GM19397 (cell line): ENCODE data around the gene DCDC2.
"Not testable (repeated sequence)": the region's sequence is repeated elsewhere in the genome, so short reads cannot be mapped to it uniquely, and the experiment has no call there.

ENCODE experiments used
- ATAC-seq: cut with Tn5 transposase; IDR thresholded peaks from one replicate; pipeline ENCODE4 v1.9.1; 2021; ENCODE audit warnings: mild to moderate bottlenecking, moderate library complexity; ENCODE audit not compliant: unreplicated experiment

Gene DCDC2

DNA sequence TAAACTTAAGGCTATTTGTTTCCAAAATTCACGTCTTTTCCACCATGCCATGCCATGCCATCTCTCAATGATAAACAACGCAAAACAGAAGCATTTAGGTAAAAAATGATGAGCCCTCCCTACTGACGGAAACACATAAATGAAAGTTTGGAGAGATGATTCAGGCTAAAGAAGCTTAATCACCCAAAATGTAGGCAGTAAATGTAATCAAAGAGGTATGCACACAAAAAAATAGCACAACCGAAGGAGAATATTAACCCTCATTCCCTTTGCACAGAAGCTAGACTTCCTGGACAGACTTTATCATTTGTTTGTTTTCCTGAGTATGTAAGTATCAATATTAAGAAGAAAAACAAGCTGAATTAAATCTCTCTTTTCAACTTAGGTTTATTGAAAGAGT, 28.8 kb downstream of the DCDC2 start:
- ATAC-seq: no peak

DNA sequence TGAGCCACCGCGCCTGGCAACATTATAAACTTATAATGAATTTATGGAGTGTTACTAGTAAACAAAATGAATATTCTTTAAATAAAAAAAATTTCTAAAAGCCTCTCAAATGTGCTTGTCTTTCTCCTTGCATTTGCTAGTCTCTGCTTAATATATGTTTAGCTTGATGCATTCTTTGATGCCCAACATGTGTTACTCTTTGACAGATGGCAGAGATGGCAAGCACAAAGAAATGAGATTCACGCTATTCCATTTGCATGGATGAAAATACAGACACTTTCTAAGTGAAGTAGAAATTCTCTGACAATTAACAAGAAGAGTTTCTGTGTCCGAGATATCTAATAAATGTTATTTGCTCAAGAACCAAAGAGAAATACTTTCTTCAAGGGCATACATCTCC, 30.1 kb downstream of the DCDC2 start:
- ATAC-seq: no peak

DNA sequence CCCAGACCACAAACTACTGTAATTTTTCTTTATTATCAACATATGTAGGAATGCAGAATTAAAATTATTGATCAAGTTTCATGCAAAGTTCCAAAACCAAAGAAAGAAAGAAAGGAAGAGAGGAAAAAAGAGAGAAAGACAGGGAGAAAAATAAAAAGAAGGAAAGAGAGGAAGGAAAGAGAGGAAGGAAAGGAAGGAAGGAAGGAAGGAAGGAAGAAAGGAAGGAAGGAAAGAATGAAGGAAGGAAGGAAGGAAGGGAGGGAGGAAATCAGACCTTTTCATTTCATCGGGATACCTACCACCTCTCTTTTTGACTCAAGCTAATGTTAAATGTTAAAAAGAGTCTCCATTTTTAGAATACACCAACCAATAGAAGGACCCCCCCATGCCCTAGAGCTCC, 31.9 kb downstream of the DCDC2 start:
- ATAC-seq: no peak

DNA sequence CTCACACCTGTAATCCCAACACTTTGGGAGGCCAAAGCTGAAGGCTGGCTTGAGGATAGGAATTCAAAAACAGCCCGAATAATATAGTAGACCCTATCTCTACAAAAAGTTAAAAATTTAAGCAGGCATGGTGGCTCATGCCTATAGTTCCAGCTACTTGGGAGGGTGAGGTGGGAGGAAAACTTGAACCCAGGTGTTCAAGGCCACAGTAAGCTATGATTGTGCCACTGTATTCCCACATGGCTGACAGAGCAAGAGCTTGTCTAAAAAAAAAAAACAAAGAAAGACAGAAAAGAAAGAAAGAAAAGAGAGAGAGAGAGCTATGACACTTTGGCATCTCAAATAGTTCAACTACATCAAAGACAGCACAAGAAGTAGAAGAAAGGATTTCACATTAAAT, 33.2 kb downstream of the DCDC2 start:
- ATAC-seq: no peak

DNA sequence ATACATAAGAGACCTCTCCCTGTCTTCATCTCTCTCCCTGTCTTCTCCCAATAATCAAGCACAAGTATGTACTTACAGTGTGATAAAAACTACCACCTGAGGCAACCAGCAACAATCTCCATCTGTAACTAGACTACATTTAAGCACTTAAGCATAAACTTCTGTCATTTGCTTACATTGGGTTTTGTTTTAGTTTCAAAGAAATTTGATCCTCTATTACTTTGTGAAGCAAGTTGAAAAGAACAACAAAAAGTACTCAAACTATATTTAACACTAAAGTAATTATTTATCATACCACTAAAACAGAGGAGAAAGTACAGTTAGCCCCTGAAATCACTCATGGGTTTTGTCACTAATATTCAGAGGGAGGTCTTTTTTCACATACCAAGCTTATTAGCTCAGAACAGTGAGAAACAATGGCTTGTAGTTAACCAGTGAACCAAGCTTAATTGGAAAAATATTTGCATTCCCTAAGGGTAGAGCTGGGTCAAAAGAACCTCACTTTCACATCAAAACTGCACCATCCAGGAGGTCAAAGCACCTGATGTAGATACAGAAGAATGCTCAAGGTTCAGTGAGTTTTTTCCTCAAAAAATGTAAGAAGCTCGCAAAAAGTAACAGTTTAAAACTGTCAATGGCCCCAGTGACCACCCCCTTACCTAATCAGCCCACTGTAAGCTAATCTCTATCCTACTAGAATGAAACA, 34.1 kb downstream of the DCDC2 start:
- no peak for ATAC-seq

DNA sequence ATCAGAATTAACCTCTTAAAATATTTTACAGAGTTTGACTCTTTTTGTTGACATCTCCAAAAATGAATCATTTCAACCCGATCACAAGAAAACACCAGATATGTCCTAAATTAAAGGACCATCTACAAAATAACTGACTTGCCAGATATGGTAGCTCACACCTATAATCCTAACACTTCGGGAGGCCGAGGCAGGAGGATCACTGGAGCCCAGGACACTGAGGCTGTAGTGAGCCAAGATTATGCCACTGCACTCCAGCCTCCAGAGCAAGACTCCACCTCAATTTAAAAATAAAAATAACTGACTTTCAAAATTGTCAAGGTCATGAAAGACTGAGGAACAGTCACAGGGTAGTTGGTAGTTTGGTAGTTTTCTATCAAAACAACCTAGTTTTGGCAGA, 34.9 kb downstream of the DCDC2 start:
- ATAC-seq: no peak

DNA sequence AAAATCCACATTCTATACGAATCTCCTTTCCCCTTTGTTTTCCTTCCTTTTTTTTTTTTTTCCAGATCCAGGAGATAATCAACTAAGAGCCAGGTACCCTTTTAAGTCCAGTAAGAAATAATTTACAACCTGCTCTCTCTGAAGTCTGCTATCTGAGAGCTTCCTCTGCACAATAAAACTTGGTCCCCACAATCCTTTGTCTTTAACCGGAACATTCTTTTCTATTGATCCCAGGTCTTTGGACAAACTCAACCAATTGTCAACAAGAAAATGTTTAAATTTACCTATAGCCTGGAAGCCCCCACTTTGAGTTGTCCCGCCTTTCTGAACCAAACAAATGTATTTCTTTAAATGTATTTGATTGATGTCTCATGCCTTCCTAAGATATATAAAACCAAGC, 35.4 kb downstream of the DCDC2 start:
- ATAC-seq: not testable (repeated sequence)

DNA sequence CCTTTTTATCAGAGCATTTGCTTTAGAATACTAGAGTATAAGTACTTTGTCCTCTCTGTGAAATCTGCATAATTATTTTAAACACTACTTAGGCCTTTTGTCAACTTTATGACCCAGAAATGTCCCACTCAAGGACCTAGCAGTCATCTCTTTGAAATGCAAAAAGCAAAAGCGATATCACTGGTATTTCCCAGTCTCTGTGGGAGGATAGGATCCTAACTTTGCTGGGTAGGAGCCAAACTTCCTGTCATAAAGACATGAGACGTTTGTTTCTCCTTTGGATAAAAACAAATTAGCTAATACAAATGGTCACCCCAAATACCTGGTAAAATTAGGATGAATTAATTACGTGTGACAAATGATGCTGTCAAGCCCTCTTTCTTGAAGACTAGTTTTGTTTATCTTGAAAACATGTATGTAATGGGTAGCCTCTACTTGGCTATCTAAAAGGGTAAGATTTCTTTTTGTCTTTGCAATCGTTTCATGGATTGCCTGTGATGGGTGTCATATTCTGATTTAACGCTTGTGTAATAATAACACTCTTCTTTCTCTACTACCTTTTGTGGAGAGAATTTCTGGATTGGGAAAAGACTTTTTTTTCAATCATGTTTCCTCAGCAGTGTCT, 36.2 kb downstream of the DCDC2 start:
- no peak for ATAC-seq

DNA sequence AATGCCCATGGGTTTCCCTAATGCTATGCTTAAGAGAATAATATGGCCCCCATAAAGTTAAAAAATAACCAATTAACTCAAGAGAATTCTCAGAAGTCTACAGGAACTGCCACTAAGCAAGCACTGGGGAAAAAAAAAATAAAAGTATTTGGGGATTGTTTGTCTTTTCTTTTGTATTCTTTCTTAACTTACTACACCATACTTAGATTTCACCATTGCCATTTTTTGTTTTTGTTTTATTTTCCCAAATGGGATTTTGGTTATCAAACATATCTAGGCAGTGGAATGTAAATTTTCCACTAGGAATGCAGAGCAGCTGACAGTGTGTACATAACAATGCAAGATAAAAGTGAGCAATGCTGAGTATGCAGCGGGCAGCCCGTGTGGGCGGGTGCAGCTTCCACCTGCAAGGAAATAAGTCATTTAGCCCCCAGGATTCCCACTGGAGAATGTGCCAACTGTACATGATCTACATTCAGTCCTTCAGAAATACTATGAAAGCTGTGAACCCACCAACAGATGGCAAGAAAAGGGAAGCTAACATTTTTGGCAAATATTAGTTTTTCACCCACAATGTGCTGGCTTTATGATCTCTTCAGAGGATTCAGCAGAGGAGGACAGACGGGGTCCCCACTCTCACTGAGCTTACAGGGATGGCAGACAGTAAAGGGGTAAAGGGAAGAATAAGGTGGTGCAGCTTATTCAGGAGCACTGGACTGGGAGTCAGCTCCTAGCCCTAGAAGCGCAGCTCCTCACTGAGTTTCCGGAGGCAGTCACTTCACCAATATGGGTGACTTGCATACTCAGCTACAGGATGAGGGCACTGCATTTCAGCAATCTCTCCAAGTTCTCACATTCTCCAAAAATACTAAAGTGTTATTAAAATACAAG, 44.4 kb downstream of the DCDC2 start:
- no peak for ATAC-seq

DNA sequence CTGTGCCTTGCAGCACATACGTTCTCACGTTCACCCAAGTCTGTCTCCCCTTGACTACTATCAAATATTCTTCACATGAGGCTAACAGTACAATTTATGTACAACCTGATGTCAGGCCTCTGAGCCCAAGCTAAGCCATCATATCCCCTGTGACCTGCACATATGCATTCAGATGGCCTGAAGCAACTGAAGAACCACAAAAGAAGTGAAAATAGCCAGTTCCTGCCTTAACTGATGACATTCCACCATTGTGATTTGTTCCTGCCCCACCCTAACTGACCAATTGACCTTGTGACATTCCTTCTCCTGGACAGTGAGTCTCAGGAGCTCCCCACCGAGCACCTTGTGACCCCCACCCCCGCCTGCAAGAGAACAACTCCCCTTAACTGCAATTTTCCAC, 46.1 kb downstream of the DCDC2 start:
- ATAC-seq: not testable (repeated sequence)

DNA sequence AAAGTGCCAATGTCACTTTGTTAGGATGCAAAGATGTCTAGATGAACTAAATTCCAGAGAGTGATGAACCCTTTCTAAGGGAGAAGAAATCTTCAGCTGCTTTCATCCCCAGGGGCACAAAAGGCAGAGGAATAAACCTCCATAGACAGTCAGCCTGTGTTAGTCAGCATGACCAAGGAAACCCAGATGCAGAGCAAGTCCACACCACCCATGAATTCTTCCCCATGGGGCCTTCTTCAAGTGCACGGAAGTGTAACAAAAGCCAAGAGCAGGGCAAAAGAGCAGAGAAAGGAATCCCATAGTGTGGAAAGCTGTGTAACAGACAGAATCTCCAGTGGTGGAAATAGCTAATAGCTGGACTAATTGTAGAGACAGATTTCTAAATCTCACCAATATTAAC, 50.0 kb downstream of the DCDC2 start:
- no peak for ATAC-seq

DNA sequence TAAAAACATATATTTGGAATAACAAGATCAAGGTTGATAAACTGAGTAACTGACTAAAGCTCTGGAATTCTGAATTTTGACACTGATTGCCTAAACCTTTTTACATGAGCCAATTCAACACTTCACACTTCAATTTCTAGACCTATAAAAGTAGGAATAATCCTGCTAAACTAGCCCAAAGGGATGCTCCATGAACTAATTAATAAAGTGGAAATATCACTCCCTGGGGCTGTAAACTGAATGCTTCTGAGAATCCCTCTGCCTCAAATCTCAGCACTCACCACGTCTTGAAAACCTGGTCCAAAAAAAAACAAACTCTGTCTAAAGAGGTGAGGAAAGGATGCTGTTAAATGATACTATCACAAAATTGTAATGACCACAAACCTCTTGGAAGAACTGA, 50.9 kb downstream of the DCDC2 start:
- ATAC-seq: no peak

DNA sequence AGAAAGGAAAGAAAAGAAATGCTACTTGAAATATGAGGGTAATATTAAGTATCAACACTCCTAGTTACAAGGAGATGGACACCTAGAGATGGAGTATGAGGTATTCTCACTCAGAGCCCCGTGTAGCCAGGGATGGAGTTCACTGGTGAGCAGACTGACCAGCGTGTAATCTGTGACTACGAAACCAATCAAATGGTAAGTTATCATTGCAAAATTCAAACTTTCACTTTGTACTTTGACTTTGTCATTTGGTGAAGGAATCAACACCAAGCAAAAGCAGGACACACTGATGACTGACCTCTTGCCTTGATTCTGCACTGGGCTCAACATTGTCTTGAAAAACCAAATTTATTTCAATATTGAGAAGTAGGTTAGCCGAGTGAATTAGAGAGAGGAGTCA, 51.8 kb downstream of the DCDC2 start:
- no peak for ATAC-seq

DNA sequence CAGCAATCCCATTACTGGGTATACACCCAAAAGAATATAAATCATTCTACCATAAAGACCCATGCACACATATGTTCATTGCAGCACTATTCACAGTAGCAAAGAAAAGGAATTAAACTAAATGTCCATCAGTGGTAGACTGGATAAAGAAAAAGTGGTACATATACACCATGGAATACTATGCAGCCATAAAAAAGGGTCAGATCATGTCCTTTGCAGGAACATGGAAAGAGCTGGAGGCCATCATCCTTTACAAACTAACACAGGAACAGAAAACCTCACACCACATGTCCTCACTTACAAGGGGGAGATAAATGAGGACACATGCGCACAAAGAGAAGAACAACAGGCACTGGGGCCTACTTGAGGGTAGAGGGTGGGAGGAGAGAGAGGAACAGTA, 60.9 kb downstream of the DCDC2 start:
- ATAC-seq: no peak

DNA sequence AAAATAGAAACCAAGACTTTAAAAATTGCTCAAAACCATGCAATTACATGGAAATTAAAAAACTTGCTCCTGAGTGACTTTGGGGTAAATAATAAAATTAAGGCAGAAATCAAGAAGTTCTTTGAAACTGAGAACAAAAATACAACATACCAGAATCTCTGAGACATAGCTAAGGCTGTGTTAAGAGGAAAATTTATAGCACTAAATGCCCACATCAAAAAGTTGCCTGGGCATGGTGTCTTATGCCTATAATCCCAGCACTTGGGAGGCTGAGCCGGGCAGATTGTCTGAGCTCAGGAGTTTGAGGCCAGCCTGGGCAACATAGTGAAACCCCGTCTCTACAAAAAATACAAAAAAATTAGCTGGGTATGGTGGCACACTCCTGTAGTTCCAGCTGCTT, 64.0 kb downstream of the DCDC2 start:
- not testable (repeated sequence) for ATAC-seq

DNA sequence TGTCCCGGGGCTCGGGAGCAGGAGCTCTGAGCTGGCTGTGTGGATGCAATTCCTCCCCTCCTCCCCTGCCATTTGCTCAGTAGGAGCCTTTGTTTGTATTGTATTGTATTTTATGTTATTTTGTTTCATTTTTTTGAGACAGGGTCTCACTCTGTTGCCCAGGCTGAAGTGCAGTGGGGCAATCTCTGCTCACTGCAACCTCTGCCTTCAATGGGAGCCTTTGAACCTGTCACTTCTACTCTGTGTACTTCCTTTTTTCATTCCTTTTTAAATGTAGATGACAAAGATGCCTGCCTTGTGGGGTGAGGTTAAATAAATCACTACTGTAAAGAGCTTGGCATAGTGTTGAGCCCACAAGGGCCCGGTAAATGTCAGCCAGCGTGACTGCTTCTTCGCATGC, 70.6 kb downstream of the DCDC2 start:
- ATAC-seq: no peak

DNA sequence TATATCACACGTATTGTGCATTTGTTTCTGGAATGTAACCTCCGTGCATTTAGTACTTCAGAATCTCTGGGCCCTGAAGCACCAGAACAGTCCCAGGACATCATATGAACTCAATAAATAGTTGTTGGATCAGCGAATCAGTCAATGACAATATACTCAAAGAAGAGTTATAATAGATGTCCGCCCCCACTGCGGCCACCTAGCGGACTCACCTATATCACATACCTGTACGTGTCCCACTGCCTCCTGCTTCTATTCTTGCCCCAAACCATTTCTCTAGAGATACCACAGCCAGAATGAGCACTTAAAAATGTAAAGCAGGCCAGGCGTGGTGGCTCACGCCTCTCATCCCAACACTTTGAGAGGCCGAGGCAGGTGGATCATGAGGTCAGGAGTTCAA, 73.9 kb downstream of the DCDC2 start:
- ATAC-seq: no peak

DNA sequence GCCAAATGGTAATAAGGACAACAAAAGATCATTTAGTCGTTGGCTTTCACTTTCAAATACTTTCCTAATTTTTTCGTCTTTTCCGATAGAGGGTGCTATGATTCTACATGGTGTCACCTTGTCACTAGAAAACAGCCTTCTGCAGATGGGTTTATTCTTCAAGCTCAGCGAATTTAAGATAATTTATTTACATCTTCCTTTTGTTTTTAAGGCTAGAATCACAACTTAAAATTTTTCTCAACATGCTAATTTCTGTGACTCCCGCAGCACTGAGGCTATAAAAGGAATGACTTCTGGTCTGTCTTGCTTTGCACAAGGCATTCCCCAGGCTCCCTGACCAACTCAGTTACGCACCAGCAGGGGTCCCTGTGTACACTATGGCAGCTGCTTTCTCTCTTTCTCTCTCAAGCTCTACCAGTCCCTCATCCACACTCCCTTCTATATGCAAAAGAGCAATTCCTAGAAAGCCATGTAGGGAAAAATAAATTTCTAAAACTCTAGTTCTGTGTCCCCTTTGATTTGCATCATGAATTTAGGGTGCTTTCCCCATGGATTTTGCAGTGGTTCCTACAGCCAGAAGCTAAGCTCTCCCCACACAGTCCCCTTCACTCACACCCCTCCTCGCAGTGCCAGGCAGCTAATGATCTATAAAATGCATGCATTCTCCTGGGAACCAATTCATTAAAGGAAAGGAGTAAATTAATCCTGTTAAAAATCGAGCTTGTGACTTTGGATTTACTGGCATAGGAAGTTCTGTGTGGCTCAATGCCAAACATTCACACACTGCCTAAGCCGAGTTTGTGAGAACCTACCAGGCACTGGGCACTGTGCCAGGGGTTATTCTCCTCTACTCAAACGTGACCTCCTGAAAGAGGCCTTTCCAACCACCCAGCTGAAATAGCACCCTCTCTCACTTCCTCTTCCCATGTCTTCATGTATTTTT, 74.5 kb downstream of the DCDC2 start:
- ATAC-seq: peak; percentile 87

DNA sequence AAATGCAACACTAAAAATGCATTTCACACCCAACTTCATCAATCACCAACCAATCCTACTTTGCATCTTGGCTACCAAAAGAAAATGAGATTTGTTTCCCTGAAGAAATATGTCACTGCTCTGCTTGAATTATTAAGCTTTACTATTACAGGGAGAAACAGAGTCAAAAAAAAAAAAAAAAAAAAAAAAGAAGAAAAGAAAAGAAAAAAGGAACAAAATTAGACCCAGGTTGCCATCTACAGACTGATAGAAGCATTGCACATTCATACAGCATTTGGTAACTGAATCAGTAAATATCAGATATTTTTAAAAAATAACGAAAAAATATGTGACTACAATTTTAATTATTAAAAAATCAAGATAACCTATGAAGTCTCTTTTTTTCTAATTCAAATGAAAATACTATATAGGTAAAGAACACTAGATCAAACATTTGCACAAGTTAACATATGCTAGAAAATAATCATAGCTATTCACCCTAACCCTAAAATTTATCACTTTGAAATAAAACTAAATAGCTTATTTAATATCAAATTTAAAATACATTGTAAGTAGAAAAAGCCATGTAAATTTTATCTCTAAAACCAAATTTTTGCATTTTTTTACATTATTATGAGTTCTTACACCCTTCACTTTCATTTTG, 83.3 kb downstream of the DCDC2 start:
- ATAC-seq: no peak

DNA sequence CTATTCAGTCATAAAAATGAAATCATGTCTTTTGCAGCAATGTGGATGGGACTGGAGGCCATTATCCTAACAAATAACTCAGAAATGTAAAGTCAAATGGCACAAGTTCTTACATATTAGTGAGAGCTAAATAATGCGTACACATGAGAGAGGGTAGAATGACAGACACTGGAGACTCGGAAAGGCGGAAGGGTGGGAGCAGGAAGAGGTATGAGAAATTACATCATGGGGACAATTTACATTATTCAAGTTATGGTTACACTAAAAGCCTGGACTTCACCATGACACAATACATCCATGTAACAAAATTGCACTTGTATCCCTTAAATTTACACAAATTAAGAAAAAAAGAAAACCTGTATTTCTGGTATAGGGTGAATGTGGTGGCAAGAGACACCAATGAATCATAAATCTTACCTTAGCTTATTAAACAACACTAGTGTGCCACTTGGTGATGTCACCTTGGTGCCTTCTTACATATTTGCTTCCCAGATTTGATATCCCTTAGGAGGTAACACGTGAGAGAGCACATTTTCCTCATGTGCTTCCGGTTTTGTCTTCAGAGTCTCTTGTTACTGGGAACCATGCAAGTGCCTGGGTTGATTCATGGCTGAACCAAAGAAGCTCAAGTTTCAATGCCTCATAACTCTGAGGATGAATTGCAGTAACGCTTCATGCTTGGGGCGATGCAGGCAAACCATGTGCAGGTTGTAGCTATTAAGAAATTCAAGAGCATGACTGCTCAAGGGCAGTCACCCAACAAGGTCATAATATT, 84.6 kb downstream of the DCDC2 start:
- ATAC-seq: no peak
